PC-3 (cell line): ENCODE results near the gene VSIR.

Source experiments
- EZH2phosphoT487 ChIP-seq: fragments of 300-600 bp; sonication (generic); IDR thresholded peaks from 2 replicates; pipeline ENCODE4 v1.6.1; 2018; ENCODE audit warnings: mild to moderate bottlenecking, antibody characterized with exemption, low read length, borderline replicate concordance
- TF ChIP-seq, protein P1 (sequence below): fragments of 300-600 bp; sonication (generic); conservative IDR thresholded peaks from 2 replicates; pipeline ENCODE4 v1.5.1; 2017; ENCODE audit warnings: antibody characterized with exemption, low read depth, mild to moderate bottlenecking, low read length

DNA sequence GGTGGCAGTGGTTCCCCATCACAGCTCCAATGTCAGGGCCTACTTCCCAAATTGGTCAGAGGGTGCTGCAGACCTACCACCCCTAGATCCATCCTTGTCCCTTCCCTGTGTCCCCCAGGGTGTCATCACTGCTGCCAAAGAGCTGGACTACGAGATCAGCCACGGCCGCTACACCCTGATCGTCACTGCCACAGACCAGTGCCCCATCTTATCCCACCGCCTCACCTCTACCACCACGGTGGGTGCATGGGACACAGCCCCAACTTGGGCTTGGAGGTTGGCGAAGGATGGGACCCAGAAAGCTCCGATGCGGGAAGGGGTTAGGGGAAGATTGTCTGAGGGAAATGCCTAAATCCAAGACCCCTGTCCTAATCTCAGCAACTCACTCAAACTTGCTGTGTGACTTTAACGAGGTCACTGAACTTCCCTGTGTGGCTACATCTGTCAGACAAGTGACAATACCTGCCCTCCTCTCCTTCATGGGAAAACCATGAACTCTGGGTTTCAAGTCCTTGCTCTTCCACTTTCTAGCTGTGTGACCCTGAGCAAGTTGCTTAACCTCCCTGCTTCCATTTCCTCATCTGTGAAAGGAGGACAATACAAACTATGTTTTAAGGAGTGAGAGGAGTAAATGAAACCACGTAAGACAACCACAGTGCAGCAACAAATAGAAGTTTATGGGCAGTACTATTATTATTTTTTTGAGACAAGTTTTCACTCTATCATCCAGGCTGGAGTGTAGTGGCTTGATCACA, 4.9 kb upstream of the VSIR start:
- TF ChIP-seq, protein P1, sequence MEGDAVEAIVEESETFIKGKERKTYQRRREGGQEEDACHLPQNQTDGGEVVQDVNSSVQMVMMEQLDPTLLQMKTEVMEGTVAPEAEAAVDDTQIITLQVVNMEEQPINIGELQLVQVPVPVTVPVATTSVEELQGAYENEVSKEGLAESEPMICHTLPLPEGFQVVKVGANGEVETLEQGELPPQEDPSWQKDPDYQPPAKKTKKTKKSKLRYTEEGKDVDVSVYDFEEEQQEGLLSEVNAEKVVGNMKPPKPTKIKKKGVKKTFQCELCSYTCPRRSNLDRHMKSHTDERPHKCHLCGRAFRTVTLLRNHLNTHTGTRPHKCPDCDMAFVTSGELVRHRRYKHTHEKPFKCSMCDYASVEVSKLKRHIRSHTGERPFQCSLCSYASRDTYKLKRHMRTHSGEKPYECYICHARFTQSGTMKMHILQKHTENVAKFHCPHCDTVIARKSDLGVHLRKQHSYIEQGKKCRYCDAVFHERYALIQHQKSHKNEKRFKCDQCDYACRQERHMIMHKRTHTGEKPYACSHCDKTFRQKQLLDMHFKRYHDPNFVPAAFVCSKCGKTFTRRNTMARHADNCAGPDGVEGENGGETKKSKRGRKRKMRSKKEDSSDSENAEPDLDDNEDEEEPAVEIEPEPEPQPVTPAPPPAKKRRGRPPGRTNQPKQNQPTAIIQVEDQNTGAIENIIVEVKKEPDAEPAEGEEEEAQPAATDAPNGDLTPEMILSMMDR, result no peak
- no peak for TF ChIP-seq EZH2phosphoT487
